ENCODE measurements around the gene SLC16A8. TPM values are rescaled to one million over a fixed set of nuclear protein-coding genes. Genes with fewer than 3 reads are reported as not detected.

Gene SLC16A8
- total and polyA plus RNA-seq, 4 donors = 0.32 to 0.64 (median 0.39) TPM; not detected in 1

GRCh38 chr22:38068641-38069371 lies 15.2 kb downstream of the SLC16A8 start:
- no peak for DNase-seq
- peaks cover 0 to 65% (median 17%) of the 10 kb centered on the region in 4 donors for H3K36me3 ChIP-seq (ENCODE audit: control insufficient read depth in 4 of 4, insufficient read depth in 4 of 4, low read length in 4 of 4)
- no peaks in the 10 kb centered on the region for H3K4me1 ChIP-seq (ENCODE audit: control insufficient read depth in 5 of 5, insufficient read depth in 5 of 5, low read length in 5 of 5)
- ATAC-seq (ENCODE audit: insufficient read depth, low FRiP score) = no peak
- no peaks in the 10 kb centered on the region for H3K9me3 ChIP-seq (ENCODE audit: control insufficient read depth in 4 of 4, insufficient read depth in 3 of 4, low read length in 3 of 4)
- TF ChIP-seq CTCF (IDR thresholded peaks at IDR 0.05; ENCODE audit: control extremely low read depth, extremely low read depth) = no peak
- no peak overlapping the region for H3K9ac ChIP-seq (ENCODE audit: insufficient read depth in 1 of 2, low read length in 2 of 2)
- H3K27ac ChIP-seq (ENCODE audit: low read depth in 1 of 2, low read length in 1 of 2) = peak overlapping the region in 1 of 2 donors; percentile 70
- H3K4me3 ChIP-seq = no peak overlapping the region
- 94 to 95% methylated on average over 12 to 13 of the region's 13 CpGs for WGBS, 2 donors
- H3K27me3 ChIP-seq (ENCODE audit: control insufficient read depth in 3 of 3, insufficient read depth in 3 of 3, low read length in 2 of 3) = no peaks in the 10 kb centered on the region

GRCh38 chr22:38067761-38068360 lies 16.1 kb downstream of the SLC16A8 start:
- no peak for TF ChIP-seq CTCF (IDR thresholded peaks at IDR 0.05; ENCODE audit: control extremely low read depth, extremely low read depth)
- no peak for DNase-seq
- ATAC-seq (ENCODE audit: insufficient read depth, low FRiP score) = no peak
- Histone ChIP-seq H3K9me3 (ENCODE audit: control insufficient read depth in 4 of 4, insufficient read depth in 3 of 4, low read length in 3 of 4) (no peaks in the 10 kb centered on the region), H3K4me3 (no peak overlapping the region), H3K27me3 (ENCODE audit: control insufficient read depth in 3 of 3, insufficient read depth in 3 of 3, low read length in 2 of 3) (no peaks in the 10 kb centered on the region), H3K36me3 (ENCODE audit: control insufficient read depth in 4 of 4, insufficient read depth in 4 of 4, low read length in 4 of 4) (peaks cover 0 to 59% (median 13%) of the 10 kb centered on the region in 4 donors), H3K9ac (ENCODE audit: insufficient read depth in 1 of 2, low read length in 2 of 2) (no peak overlapping the region), H3K27ac (ENCODE audit: low read depth in 1 of 2, low read length in 1 of 2) (no peak overlapping the region), H3K4me1 (ENCODE audit: control insufficient read depth in 5 of 5, insufficient read depth in 5 of 5, low read length in 5 of 5) (no peaks in the 10 kb centered on the region)
- 95 to 97% methylated on average over 13 of the region's 13 CpGs for WGBS, 2 donors

- 87 to 88% methylated on average over 8 of the region's 8 CpGs for WGBS, 2 donors
- H3K9ac ChIP-seq (ENCODE audit: insufficient read depth in 1 of 2, low read length in 2 of 2) = no peak overlapping the region
Observed at GRCh38 chr22:38067028-38067415, 17.0 kb downstream of the SLC16A8 start.

More at GRCh38 chr22:38067028-38067415, 17.0 kb downstream of the SLC16A8 start:
- Histone ChIP-seq H3K27ac (ENCODE audit: low read depth in 1 of 2, low read length in 1 of 2) (no peak overlapping the region), H3K36me3 (ENCODE audit: control insufficient read depth in 4 of 4, insufficient read depth in 4 of 4, low read length in 4 of 4) (peaks cover 0 to 51% (median 9%) of the 10 kb centered on the region in 4 donors), H3K27me3 (ENCODE audit: control insufficient read depth in 3 of 3, insufficient read depth in 3 of 3, low read length in 2 of 3) (no peaks in the 10 kb centered on the region), H3K9me3 (ENCODE audit: control insufficient read depth in 4 of 4, insufficient read depth in 3 of 4, low read length in 3 of 4) (no peaks in the 10 kb centered on the region), H3K4me3 (no peak overlapping the region), H3K4me1 (ENCODE audit: control insufficient read depth in 5 of 5, insufficient read depth in 5 of 5, low read length in 5 of 5) (no peaks in the 10 kb centered on the region)
- no peak for TF ChIP-seq CTCF (IDR thresholded peaks at IDR 0.05; ENCODE audit: control extremely low read depth, extremely low read depth)
- DNase-seq = no peak
- no peak for ATAC-seq (ENCODE audit: insufficient read depth, low FRiP score)

Data from lung (tissue), 12 donors.